Stomach (tissue), 9 donors: ENCODE data around the gene SPAG9. TPM values are rescaled to one million over a fixed set of nuclear protein-coding genes. Genes with fewer than 3 reads are reported as not detected.
A peak's percentile ranks its signal among the peaks of the same experiment; 100 is the strongest.

Source experiments
- DNase-seq, 2 donors: peaks; one replicate each; pipeline versions ENCODE4 v3.0.0 to v3.0.0-alpha.2; 2013 to 2019
- H3K27ac ChIP-seq, 5 donors: fragments of 200-600 bp in 4 of 5; sonication (generic) in 4 of 5; one replicate each; pipeline ENCODE4 v1.5.1; 2013 to 2019; ENCODE audit warnings: mild to moderate bottlenecking in 1 of 5, moderate library complexity in 1 of 5
- H3K27me3 ChIP-seq, 3 donors: fragments of 200-600 bp; sonication (generic); one replicate each; pipeline ENCODE4 v1.5.1; 2017 to 2019; ENCODE audit warnings: mixed run types in 1 of 3
- H3K36me3 ChIP-seq, 4 donors: fragments of 200-600 bp; sonication (generic); 1 replicate in 3 of 4; 2 replicates in 1 of 4; pipeline ENCODE4 v1.5.1; 2016 to 2019
- H3K4me1 ChIP-seq, 4 donors: fragments of 200-600 bp; sonication (generic); one replicate each; pipeline ENCODE4 v1.5.1; 2016 to 2019
- H3K4me3 ChIP-seq, 4 donors: fragments of 200-600 bp; sonication (generic) in 3 of 4; one replicate each; pipeline ENCODE4 v1.5.1; 2016 to 2019; ENCODE audit warnings: mild to moderate bottlenecking in 1 of 4
- H3K9me3 ChIP-seq, 4 donors: fragments of 200-600 bp; sonication (generic); one replicate each; pipeline ENCODE4 v1.5.1; 2016 to 2019
- EP300 ChIP-seq: sonication (generic); formaldehyde crosslinking; IDR thresholded peaks from one replicate; pipeline ENCODE4 v1.6.1; 2017; ENCODE audit warnings: antibody characterized with exemption
- POLR2A ChIP-seq, 4 donors: fragments of 450-650 bp; IDR thresholded peaks; one replicate each; pipeline ENCODE4 v1.6.1; 2016; ENCODE audit warnings: antibody characterized with exemption in 4 of 4, control low read depth in 2 of 4, mild to moderate bottlenecking in 1 of 4, moderate library complexity in 1 of 4
- POLR2AphosphoS5 ChIP-seq, 3 donors: sonication (generic); formaldehyde crosslinking; IDR thresholded peaks; one replicate each; pipeline ENCODE4 v1.6.1; 2016; ENCODE audit warnings: antibody characterized with exemption in 3 of 3
- WGBS, 5 donors: extraction: QIAGEN DNeasy Blood & Tissue Kit in 3 of 5; methylation state at CpG; one replicate each; pipeline versions ENCODE4 v1.1.5 to v1.1.7; 2013 to 2018; 5-methylcytosine and 5-hydroxymethylcytosine counted together
- intact Hi-C: fragments of 100-400 bp; cut with DNase I; formaldehyde crosslinking; loops from one replicate; pipeline ENCODE4 v1.15.1; 2023; ENCODE audit warnings: low total_unique reads
- polyA plus RNA-seq, 3 donors: library from polyadenylated mRNA; stranded (reverse); fragments of 200-250 nt; gene quantifications; one replicate each; pipeline ENCODE4 v1.2.3, GENCODE V29; 2013
- total RNA-seq, 5 donors: library from RNA; depleted of rRNA; stranded (reverse); fragments of >200 nt; gene quantifications; one replicate each; pipeline versions ENCODE4 v1.1.0 to v1.2.3, GENCODE V29; 2014 to 2016
- TF ChIP-seq, protein P1 (sequence below), 7 experiments: fragments of 450-650 bp in 4 of 7; fragments of 200-600 bp in 3 of 7; sonication (generic) in 3 of 7; IDR thresholded peaks; one replicate each; pipeline ENCODE4 v1.5.1; 2016 to 2019; ENCODE audit warnings: antibody characterized with exemption in 7 of 7, control low read depth in 2 of 7, mild to moderate bottlenecking in 1 of 7
- donor health status: healthy with polysubstance abuse.
- donor health status: Bipolar disorder and iron deficiency.
- donor health status: healthy.

SPAG9 gene
- total and polyA plus RNA-seq, 8 donors: 10.2 to 209 (median 56.5) TPM

DNA sequence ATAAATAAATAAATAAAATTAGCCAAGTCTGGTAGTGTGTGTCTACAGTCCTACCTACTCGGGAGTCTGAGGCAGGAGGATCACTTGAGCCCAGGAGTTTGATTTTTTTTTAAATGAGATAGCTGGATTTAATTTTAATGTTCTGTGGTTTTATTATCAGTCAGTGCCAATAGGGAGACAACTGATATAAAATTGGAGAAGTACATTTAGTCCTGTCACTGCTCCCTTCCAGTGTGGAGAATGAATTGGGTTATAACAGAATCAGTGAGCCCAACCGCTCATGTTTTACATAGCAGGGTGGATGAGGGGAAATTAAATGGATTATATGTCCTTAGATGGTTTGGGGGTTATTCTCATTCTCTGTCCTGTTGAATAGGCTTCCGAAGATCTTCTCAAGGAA, 38.9 kb upstream of the SPAG9 start:
- H3K36me3 ChIP-seq: peaks cover 15 to 63% (median 53%) of the 10 kb centered on the region in 4 donors
- DNase-seq: no peak
- TF ChIP-seq, protein P1, sequence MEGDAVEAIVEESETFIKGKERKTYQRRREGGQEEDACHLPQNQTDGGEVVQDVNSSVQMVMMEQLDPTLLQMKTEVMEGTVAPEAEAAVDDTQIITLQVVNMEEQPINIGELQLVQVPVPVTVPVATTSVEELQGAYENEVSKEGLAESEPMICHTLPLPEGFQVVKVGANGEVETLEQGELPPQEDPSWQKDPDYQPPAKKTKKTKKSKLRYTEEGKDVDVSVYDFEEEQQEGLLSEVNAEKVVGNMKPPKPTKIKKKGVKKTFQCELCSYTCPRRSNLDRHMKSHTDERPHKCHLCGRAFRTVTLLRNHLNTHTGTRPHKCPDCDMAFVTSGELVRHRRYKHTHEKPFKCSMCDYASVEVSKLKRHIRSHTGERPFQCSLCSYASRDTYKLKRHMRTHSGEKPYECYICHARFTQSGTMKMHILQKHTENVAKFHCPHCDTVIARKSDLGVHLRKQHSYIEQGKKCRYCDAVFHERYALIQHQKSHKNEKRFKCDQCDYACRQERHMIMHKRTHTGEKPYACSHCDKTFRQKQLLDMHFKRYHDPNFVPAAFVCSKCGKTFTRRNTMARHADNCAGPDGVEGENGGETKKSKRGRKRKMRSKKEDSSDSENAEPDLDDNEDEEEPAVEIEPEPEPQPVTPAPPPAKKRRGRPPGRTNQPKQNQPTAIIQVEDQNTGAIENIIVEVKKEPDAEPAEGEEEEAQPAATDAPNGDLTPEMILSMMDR (IDR thresholded peaks at IDR 0.05): no peak
- TF ChIP-seq EP300 (no peak), POLR2A (IDR thresholded peaks at IDR 0.05) (no peak), POLR2AphosphoS5 (IDR thresholded peaks at IDR 0.05) (no peak)
- H3K9me3 ChIP-seq: no peaks in the 10 kb centered on the region
- H3K4me3 ChIP-seq: no peak overlapping the region
- H3K27ac ChIP-seq: no peak overlapping the region
- intact Hi-C loops: no loop called here
- H3K27me3 ChIP-seq: no peaks in the 10 kb centered on the region
- 93 to 96% (median 95%) methylated on average over 3 of the region's 3 CpGs for WGBS, 5 donors
- H3K4me1 ChIP-seq: peaks cover 3 to 11% (median 6%) of the 10 kb centered on the region in 4 donors

DNA sequence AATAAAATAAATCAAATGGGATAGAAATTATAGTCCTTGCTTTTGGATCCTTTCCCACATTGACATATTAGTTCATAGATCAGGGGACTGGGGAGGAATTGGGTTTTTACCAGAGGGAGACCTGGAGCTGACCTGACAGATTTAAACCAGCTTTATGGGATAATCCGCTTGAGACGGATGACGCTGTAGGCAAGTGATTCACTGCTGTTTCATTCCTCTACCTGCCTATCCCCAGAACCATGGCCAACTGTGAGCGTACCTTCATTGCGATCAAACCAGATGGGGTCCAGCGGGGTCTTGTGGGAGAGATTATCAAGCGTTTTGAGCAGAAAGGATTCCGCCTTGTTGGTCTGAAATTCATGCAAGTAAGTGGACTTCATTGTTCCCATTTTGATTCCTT, 34.7 kb upstream of the SPAG9 start:
- Histone ChIP-seq H3K36me3 (peaks cover 8 to 33% (median 24%) of the 10 kb centered on the region in 4 donors), H3K4me3 (no peak overlapping the region), H3K27ac (no peak overlapping the region), H3K27me3 (no peaks in the 10 kb centered on the region), H3K4me1 (peaks cover 11 to 30% (median 19%) of the 10 kb centered on the region in 4 donors), H3K9me3 (no peaks in the 10 kb centered on the region)
- TF ChIP-seq, protein P1 (IDR thresholded peaks at IDR 0.05): no peak
- TF ChIP-seq POLR2AphosphoS5 (IDR thresholded peaks at IDR 0.05) (no peak), POLR2A (IDR thresholded peaks at IDR 0.05) (no peak), EP300 (no peak)
- intact Hi-C loops: no loop called here
- WGBS, 5 donors: 91 to 97% (median 96%) methylated on average over 8 of the region's 8 CpGs
- DNase-seq: no peak

DNA sequence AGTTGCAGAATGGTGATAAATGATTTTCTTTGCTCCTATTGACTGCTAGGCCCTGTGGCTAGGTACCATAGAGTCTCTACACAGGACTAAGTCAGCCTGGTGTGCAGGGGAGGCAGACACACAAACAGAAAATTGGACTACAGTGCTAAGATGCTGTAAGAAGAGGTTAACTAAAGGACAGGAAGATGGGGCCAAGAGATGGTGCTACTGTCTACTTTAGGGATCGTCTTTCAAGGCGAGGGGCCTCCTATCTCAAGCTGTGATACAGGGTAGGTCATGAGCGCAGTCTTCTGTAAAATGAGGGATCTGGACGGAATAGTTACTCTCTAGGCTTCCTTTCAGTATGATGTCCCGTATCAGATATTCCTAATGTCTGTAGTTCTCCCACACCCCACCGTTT, 33.5 kb upstream of the SPAG9 start:
- Histone ChIP-seq H3K4me1 (peaks cover 11 to 30% (median 19%) of the 10 kb centered on the region in 4 donors), H3K9me3 (no peaks in the 10 kb centered on the region), H3K36me3 (peaks cover 0 to 24% (median 16%) of the 10 kb centered on the region in 4 donors), H3K27me3 (no peaks in the 10 kb centered on the region), H3K4me3 (peak overlapping the region; percentile 60 to 96 (median 78)), H3K27ac (peak overlapping the region in 3 of 5 donors; percentile 80 to 88 (median 86))
- DNase-seq: peak in 1 of 2 donors; percentile 44
- intact Hi-C loops: loop anchor here (5.0 kb wide), 1 partner anchor 152 kb away; no protein-coding TSS in a partner anchor
- TF ChIP-seq POLR2A (IDR thresholded peaks at IDR 0.05) (no peak), POLR2AphosphoS5 (IDR thresholded peaks at IDR 0.05) (no peak), EP300 (no peak)
- TF ChIP-seq, protein P1 (IDR thresholded peaks at IDR 0.05): no peak
- WGBS, 5 donors: 6 to 10% (median 9%) methylated on average over 6 of the region's 6 CpGs

DNA sequence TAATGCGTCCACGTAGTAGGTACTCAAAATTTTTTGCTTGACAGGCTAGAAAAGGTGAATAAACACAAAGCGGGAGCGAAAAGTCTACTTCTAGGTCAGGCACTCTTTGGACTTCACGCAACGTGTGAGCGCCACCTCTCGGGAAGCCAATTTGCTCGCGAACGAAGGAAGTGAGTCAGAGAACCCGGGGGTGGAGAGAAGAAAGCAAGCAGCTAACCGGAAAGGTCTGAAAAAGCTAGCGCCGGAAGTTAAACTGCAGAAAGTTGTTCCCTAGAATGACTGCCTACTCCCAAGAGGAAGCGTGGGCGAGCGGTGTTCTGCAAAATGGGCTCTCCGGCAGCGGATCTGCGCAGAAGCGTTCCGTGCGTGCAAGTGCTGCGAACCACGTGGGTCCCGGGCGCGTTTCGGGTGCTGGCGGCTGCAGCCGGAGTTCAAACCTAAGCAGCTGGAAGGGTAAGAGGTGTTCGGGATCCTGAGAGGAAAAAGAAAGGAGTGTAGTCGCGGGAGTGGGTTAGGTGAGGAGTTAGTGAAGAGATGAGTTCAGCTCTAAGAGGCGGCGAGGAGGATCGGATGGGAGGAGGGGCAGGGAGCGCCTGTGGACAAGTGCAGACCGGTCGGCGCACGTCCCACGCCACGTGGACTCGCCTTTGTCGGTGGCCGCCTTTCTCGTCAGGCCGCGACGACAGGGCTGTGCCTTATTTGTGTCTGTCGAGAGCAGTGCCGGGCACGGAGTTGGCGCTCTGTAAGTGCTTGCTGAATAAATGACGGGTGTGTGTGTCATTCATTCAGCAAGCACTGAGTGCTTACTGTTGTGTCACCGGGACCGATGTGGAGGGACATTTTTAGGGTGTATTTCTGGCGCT, 32.8 kb upstream of the SPAG9 start, which contains the start of gene NME1:
TSS of gene NME1 (plus strand) at position 350 of the 863 bp plus-strand sequence. CDS start 2,096 bp downstream, outside the sequence.
- Histone ChIP-seq H3K27ac (peak within 1 kb of the TSS; percentile 79 to 88 (median 86)), H3K36me3 (peaks cover 0 to 17% (median 12%) of the 10 kb centered on the region in 4 donors), H3K4me3 (peak within 1 kb of the TSS; percentile 60 to 96 (median 78)), H3K9me3 (no peaks in the 10 kb centered on the region), H3K4me1 (peaks cover 11 to 30% (median 19%) of the 10 kb centered on the region in 4 donors), H3K27me3 (no peaks in the 10 kb centered on the region)
- DNase-seq: peak; percentile 97 to 99
- WGBS, 5 donors: 0 to 1% (median 0%) methylated on average over 58 to 60 of the region's 60 CpGs
- TF ChIP-seq POLR2A (IDR thresholded peaks at IDR 0.05) (no peak), EP300 (no peak), POLR2AphosphoS5 (IDR thresholded peaks at IDR 0.05) (peak; percentile 76 to 96 (median 93))
- TF ChIP-seq, protein P1 (IDR thresholded peaks at IDR 0.05): peak in 5 of 7 experiments; percentile 53 to 95 (median 75)
- intact Hi-C loops: loop anchor here (5.0 kb wide), 1 partner anchor 151 kb away; no protein-coding TSS in a partner anchor
